ENCODE data around the gene ZSCAN12.

- no peak for TF ChIP-seq POLR2A (IDR thresholded peaks at IDR 0.05)
- TF ChIP-seq, protein P1, sequence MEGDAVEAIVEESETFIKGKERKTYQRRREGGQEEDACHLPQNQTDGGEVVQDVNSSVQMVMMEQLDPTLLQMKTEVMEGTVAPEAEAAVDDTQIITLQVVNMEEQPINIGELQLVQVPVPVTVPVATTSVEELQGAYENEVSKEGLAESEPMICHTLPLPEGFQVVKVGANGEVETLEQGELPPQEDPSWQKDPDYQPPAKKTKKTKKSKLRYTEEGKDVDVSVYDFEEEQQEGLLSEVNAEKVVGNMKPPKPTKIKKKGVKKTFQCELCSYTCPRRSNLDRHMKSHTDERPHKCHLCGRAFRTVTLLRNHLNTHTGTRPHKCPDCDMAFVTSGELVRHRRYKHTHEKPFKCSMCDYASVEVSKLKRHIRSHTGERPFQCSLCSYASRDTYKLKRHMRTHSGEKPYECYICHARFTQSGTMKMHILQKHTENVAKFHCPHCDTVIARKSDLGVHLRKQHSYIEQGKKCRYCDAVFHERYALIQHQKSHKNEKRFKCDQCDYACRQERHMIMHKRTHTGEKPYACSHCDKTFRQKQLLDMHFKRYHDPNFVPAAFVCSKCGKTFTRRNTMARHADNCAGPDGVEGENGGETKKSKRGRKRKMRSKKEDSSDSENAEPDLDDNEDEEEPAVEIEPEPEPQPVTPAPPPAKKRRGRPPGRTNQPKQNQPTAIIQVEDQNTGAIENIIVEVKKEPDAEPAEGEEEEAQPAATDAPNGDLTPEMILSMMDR (IDR thresholded peaks at IDR 0.05), result no peak
- no peak for TF ChIP-seq EP300 (IDR thresholded peaks at IDR 0.05)
Measured at GRCh38 chr6:28347119-28347518, 52.4 kb downstream of the ZSCAN12 start.

All from upper lobe of left lung (tissue), 4 donors.